Middle frontal gyrus (tissue), 1 donor: ENCODE results near the gene CNOT1.
"Not testable (repeated sequence)": the region's sequence is repeated elsewhere in the genome, so short reads cannot be mapped to it uniquely, and the experiment has no call there.

Experiments
- DNase-seq: peaks from one replicate; pipeline ENCODE4 v3.0.0-alpha.2; 2015; ENCODE audit warnings: low spot score; ENCODE audit errors: extremely low spot score

CNOT1 gene

DNA sequence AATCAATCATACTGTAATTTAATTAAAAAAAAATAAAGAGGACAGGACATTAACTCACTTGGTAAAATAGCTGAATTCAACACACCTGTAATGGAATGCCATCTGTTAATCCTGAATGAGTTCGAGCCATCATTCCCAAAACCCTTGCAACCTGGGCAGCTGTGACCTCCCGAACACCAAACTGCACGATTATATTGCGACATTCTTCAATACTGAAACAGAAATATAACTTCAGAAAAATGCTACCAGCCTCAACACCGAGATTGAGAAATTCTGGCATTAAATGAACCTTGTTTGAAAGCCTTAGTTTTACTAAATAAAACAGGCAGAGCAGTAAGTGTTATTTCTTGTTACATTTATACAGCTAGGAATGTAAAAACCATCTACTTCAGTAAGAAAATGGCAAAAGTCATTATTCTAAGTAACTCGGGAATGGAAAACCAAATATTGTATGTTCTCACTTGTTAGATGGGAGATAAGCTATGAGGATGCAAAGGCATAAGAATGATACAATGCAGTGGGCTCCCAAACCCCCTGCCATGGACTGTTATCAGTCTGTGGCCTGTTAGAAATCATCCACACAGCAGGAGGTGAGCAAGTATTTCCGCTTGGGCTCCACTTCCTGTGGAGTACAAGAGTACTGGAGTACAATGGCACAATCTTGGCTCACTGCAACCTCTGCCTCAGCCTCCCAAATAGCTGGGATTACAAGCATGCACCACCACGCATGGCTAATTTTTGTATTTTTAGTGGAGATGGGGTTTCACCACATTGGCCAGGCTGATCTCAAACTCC is 46.5 kb downstream of the CNOT1 start:
- DNase-seq = no peak

DNA sequence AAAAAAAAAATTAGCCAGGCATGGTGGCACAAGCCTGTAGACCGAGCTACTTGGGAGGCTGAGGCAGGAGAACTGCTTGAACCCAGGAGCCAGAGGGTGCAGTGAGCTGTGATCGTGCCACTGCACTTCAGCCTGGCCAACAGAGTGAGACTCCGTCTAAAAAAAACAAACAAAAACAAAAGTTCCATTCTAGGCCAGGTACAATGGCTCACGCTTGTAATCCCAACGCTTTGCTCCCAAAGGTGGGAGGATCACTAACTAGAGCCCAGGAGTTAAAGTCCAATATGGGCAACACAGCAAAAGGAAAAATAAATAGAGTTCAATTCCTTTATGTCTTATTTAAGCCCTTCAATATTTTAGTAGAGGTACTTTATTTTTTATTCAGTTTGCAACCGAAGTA is 47.5 kb downstream of the CNOT1 start:
- no peak for DNase-seq

GRCh38 chr16:58579587-58579986 is 50.0 kb downstream of the CNOT1 start:
- DNase-seq = no peak

GRCh38 chr16:58578642-58579041 is 51.0 kb downstream of the CNOT1 start:
- DNase-seq = no peak

DNA sequence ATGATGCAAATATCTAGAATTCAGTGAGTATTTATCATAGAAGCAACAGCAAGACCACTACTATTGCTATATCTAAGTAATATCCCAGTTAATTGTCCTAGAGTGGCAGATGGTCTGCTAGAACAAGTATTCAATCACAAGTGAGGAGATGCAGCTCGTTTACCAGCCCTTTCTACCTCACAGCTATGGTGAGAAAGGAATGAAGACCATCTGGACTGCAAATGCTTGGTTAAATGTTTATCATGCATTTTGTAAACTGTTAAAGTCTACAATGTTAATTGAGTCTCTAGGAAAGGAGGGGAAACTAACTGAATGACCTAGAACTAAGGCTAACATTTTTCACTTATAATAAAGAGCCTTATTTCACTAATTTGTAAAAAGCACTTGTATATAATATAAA is 52.5 kb downstream of the CNOT1 start:
- DNase-seq = no peak

GRCh38 chr16:58574895-58575294 is 54.7 kb downstream of the CNOT1 start:
- DNase-seq = no peak

GRCh38 chr16:58565697-58566096 is 63.9 kb downstream of the CNOT1 start:
- not testable (repeated sequence) for DNase-seq

GRCh38 chr16:58563775-58564174 is 65.9 kb downstream of the CNOT1 start:
- no peak for DNase-seq

DNA sequence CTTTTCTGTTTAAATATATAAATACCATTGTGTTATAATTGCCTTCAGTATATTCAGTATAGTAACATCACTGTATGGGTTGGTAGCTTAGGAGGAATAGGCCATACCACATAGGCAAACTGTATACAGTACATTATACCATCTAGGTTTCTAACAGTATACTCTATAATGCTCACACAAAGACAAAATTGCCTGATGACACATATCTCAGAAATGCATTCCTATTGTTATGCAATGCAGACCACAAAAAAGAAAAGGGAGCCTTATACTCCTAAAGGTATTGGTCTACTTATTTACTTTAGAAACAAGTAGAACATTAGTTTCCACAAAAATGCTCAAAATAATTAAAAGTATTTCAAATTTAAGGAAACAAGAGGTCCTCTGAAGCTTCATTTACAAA is 66.4 kb downstream of the CNOT1 start:
- no peak for DNase-seq

DNA sequence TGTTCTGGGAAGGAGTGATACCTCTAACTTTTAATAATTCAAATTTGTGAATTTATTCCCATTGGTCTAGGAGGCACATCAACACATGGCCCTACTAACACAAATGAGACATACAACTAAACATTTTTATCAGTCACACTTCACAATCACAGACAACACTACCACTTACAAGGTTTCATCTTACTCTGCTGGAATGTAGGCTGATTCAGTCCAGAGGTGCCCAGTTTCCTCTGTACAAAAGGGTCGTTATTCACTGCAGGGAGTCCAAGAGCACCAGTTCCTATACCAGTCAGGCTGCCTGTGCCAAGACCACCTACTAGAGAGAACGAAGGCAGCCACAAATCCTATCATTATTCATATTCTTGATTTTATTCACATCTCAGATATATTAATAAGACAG is 72.9 kb downstream of the CNOT1 start:
- no peak for DNase-seq

DNA sequence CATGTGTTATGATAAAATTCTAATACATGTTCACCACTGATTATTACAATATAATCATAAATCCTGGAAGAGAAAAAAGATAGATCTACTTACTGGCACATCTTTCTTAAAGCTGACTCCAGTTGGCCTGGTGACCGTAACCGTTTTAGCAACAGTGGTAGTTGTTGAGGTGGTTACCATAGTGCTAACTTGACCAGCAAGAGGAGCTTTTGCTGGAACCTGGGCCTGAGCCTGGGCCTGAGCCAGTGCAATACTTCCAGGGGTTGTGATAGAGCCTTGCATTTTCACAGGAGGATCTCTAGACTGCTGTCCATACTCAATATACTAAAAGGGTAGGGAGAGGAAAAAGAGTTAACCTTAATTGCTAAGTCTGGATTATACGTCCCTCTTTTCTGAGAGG is 78.1 kb downstream of the CNOT1 start:
- no peak for DNase-seq

DNA sequence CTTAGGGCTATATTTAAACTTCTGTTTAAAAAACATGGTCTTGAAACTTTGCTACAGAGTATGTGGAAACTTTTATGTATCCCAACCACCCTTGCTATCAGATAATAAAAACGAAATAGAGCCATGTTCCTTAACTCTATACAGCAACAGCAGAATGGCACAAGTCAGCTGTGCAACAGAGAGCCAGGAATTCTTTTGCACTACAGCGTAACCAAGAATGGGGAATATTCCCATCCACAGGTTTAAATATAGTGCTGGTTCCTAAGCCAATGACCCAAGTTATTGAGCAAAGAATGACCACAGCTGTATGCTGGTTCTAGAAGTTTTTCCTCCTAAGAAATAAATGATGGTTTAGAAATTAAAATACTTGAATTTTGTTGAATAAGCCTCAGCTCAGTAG is 81.2 kb downstream of the CNOT1 start:
- DNase-seq = no peak

DNA sequence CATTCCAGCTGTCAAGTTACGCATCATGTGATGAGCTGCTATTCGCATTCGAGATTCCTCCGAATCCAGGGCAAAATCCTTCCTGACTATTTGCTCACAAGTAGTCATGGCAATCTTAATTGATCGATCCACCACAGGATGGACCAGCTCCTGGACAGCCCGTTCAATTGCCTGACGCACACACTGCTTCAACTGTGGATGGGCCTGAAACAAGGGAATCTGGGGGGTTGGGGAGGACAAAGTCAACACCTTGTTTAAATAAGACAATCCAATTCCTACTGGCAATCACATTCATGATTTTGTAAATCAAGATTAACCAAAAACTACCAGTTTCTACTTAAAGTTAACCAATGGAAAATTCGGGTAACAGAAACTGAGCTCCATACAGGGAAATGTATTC is 85.9 kb downstream of the CNOT1 start:
- DNase-seq = no peak

- no peak for DNase-seq
These were observed 87.3 kb downstream of the CNOT1 start for GRCh38 chr16:58542291-58542690.

DNA sequence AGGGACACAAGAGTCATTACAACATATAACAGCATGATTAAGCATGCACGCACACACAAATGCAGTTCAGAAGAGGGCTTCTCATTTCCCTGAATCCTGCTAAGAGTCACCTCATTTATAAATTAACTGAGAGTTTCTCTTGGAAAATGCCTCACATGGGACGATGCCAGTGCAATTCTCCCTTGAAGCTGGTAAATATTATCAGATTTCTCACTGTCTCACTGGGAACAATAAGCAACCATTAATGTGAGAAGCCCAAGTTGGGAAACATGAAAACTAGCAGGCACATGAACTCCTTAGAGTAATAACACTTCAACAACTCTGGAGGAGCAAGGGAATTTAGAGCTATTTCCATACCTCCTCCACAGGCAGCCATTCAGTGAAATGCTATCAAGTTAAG is 87.9 kb downstream of the CNOT1 start:
- DNase-seq = no peak

DNA sequence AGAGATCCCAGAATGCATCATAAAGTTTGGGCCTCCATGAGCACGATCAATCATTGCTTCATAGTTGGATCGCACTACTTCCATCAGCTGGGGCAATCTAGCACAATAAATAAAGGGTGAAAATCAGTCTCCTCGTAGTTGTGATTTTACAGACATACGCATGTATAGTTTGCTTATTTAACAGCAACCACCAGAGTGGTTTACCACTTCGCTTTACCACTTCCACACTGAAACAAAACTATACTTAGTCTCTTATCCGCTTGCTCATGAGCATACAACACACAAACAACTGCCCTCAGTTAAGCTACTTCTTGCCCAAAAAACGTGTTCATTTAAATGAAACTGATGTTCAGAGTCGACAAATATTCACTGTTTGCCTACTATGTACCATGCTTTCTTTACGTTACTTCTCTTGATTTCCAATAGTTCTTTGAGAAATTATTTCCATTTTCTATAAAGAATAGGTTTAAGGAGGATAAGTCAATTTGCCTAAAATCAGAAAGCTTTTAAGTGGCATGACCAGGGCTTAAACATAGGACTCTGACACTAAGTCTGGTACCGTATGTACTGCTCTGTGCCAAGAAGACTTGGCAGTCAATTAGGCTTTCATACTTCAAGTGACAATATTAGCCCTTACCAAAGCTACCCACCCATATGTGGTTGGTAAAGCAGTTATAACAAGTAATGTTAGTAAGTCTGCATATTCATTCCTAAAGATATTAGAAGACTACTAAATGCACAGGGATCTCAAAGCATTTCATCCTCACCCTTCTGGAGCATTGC is 92.3 kb downstream of the CNOT1 start:
- DNase-seq = no peak

DNA sequence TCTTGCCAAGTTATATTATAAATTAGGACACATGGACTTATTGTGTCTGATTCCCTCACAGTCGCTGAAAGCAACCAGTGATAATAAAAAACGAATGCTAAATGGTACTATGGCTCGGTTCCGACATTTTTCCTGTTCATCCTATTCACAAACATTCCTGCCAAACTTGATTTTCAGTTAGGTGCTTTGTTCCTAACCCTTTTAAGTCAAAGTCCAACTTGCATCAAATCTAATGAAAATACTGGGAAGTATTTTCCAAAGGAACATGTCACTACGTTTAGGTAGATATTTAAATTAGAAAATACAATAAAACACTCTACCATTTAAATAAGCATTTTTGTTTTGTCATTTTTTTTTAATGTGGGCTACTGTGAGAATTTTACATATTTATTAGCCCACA is 93.3 kb downstream of the CNOT1 start:
- no peak for DNase-seq

- no peak for DNase-seq
These were observed 94.5 kb downstream of the CNOT1 start for GRCh38 chr16:58535100-58535499.

DNA sequence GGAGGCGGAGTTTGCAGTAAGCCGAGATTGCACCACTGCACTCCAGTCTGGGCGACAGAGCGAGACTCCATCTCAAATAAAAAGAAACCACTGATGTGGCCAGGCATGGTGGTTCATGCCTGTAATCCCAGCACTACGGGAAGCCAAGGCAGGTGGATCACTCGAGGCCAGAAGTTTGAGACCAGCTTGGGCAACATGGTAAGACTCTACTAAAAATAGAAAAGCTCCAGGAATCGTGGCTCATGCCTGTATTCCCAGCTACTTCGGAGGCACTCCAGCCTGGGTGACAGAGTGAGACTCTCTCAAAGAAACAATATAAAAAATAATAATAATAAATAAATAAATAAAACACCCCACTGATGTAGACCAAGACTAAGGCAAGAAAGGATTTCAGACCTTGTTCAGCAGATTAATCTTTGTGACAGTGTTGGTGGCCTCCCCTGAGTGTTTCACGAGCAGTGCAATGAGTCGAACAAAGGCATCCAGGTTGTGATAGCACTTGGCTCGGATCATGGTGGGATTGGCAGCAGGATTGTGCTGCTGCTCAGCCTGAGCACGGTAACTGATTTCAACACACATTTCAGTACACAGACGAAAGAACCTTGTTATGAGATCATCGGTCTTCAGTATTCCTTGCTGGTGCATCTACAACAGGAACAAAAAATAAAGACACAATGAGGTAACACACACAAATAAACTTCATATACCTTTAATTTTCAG is 95.7 kb downstream of the CNOT1 start:
- DNase-seq = no peak

- DNase-seq = no peak
These were observed 97.2 kb downstream of the CNOT1 start for GRCh38 chr16:58532414-58532813.

GRCh38 chr16:58530179-58530578 is 99.4 kb downstream of the CNOT1 start:
- no peak for DNase-seq

DNA sequence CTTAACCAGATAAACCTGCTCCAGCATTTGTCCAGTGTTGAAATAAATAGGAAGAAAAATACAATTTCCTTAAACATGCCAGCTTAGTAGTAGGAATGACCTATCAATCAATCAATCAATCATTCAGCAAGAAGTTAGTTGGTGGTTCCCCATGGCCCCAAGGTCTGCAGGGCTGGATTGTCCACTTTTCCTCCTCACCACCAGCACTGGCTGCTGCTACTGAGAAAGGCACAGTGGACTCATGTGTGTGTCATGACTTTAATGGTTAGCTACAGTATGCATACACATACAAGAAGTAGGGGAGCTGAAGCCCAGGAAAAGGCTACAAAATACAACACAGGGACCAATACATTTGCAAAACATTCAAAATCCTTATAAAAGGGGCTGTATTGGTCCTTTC is 109.9 kb downstream of the CNOT1 start:
- no peak for DNase-seq
